GM21723 (cell line): Measurements from ENCODE around the gene CLBA1.
A peak's percentile ranks its signal among the peaks of the same experiment; 100 is the strongest.

Source experiments
- ATAC-seq: cut with Tn5 transposase; IDR thresholded peaks from one replicate; pipeline ENCODE4 v1.9.1; 2021; ENCODE audit warnings: mild to moderate bottlenecking, moderate library complexity; ENCODE audit not compliant: unreplicated experiment

Gene CLBA1

DNA sequence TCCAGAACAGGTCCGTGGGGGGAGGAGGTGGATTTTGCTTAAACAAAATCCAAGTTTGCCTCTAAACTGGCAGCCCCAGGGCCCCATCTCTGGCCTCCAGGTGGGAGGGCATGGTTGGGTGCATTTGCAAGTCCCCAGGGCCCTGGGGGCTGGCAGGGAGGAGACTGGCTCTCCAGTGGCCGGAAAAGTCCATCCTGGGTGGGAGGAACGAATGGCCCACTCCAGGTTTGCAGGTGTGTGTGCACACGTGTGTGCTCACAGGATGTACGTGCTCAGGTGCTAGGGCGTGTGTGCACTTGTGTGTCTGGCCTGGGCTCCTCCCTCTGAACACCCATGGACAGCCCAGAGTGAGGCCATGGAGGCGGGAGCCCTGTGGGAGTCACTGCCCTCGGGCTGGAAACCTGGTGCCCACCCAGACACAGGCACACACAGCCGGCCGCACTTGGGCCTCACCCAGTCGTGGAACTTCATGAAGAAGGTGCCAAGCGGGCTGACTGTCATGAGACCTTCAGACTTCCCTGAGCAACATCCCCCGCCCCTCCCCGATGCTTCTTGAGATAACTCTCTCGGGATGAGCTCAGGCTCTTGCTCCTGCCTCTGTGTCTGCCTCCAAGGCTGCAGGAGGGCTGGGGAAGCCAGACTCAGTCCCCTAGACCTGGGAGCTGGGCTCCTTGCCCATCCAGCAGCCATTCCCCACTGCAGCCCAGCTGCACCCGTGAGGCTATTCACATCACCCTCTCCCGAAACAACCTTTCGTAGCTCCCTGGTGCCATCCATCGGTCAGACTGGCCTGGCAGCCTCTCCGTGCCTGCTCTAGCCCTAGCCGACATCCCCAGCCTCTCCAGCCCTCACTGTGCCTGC, 16.8 kb upstream of the CLBA1 start:
- ATAC-seq, result no peak

DNA sequence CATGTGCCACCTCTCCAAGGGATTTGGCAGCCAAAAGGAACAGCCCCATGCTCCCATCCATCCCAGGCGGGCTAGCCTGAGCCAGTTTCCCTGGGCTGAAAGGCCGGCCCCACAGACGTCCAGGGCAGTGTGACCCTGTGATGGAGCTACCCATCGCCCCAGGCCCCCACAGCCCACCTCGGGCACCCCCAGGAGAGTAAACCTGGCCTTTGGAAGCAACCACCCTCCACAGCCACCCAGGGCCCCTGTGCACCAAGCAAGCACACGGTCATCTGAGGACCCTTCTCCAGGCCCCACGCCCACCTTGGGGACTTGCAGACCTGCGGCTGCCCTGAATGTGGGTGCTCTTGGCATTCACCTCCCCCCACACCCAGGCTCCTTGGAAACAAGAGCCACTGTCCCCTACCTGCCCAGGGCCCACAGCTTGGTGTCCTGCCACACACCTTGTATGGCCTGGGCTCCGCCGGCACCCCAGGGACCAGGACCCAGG, 15.8 kb upstream of the CLBA1 start:
- no peak for ATAC-seq

DNA sequence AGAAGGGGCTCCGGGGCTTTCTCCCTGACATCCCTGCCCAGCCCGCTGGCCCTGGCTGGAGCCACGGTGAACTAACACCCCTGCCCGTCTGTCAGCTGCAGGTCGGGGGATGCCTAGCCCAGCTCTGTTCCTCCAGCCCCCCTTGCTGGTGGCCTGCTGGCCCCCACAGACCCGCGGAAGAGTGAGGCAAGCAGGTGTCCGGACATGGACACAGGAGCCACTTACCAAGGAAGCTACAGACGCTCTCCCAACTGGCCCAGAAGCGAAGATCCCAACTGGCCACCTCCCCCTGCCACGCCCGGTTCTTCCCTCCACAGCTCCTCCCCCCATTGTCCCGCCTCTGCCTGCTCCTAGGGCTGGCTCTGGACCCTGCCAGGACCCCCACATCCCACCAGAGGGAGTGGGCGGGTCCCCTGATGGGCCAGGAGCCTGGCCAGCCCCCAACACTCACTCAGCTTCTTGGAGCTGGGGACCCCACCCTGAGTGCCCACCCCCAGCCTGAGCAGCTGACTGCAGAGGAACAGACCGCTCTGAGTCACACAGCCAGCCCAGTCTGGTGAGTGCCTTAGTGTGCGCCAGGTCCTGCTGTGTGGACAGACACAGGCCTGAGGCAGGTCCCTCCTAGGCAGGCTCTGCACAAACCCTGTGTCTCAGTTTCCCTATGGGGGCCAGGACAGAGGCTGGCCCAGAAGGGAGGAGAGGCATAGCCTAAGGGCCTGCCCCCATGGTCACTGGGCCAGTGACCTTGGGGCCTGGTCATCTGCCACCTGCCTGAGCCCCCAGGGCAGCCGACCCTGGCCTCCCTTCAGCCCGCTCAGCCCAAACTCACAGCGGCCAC, 15.1 kb upstream of the CLBA1 start:
- no peak for ATAC-seq

DNA sequence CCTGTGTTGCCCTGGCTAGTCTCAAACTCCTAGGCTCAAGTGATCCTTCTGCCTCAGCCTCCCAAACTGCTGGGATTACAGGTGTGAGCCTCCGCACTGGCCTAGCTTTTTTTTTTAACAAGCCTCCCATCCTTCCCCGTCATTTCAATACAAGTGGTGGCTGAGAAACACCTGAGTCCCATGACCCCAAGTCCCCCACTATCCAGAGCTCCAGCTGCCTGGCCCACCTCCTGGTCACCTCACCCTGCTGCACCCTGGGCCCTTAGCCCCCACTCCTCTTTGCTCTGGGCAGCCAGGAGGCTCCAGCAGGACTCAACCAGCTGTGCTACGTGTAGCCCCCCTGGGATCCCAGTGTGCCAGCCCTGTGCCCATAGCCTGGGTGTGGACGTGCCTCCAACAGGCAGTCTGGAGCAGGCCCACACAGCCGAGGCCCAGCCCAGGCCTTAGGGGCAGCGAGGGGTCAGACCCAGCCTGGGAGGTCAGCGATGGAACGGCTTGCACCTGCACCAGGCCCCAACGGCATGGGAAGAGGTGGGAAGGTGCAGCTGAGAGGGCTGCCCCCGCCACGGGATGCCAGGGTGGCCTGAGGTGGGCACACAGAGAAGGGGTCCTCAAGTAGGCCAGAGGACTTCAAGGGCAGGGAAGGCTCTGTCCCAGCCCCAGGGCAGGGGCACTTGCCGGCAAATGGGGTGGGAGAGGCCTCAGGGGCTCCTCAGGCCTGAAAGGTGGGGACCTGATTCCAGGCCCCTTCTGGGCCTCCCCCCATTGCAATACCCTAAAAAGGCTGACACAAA, 13.9 kb upstream of the CLBA1 start:
- no peak for ATAC-seq

DNA sequence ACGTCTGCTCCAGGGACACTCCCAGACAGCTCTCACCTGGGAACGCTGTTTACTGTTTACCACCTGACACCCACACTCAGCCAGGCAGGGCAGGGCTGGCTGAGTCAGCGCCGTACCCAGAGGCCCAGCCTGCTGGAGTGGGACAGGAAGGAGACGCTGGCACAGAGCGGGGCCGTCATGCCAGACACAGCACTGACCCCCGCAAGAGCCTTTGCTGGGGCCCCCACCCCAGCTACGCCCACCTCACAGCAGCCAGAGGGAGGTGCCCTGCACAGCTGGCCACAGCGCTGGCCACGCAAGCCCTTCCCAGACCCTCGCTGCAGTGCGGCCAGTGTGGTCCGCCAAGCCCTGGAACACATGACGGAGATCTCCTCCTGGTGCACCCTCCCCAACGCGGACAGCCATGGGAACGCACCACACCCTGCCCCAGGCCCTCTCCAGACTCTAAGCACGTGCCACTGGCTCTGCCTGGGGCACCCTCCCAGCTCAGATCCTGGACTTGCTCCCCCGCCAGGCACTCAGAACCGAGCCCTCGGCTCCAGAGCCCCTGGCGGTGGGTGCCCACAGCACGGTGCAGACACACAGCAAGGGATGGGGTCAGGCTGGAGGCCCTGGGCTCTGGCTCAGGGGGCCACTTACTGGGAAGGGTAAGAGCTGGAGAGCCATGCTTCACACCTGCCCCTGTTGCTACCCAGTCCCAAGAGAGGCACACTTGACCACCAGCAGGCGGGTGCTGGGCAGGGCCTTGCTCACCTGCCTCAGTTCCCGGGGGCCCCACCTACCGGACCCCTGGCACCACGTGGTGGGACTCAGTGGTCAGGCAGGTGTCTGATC, 13.1 kb upstream of the CLBA1 start:
- ATAC-seq, result no peak

DNA sequence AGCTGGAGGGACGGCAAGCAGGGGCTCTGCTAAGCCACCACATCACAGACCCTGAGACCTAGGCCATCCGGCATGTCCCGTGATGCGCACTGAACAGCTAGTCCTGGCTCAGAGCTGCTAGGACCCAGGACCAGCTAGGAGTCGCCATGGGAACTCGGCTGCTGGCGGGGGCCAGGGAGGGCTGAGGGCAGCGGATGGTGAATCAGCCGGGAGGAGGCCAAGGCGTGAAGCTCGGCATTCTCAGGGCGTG, 12.5 kb upstream of the CLBA1 start:
- ATAC-seq, result no peak

DNA sequence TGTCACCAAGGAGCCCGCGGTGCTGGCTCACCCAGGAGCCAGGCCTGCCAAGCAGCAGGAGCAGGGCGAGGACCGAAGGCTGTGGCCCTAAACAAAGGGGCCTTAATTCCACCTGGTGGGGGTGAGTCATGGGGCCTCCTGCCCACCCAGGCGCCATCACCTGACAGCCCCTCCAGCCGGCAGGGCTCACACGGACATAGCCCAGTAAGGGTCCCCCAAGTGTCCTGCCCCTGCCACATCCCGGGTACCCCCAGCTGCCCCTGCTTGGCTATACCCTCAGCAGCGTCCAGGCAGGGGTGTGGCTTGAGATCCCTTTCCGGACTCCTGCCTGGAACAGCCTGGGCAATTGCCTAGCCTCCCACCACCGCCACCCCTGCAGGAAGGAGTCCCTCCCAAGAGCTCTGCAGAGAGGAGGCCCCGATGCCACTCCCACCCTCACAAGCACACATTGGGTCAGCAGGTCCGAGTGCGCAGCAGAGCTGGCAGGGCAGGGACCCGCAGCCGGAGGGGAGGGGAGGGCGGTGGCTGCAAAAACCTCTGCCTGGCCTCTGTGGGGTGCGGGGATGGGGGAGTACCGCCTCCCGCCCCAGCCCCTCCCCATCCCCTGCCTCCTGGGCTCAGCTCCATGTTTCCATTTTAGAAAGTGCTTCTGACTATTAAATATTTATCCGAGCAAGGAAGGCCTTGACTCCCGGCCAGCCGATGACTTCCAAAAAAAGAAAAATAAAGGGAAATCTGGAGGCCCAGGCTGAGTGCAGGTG, 12.0 kb upstream of the CLBA1 start:
- ATAC-seq, result no peak

DNA sequence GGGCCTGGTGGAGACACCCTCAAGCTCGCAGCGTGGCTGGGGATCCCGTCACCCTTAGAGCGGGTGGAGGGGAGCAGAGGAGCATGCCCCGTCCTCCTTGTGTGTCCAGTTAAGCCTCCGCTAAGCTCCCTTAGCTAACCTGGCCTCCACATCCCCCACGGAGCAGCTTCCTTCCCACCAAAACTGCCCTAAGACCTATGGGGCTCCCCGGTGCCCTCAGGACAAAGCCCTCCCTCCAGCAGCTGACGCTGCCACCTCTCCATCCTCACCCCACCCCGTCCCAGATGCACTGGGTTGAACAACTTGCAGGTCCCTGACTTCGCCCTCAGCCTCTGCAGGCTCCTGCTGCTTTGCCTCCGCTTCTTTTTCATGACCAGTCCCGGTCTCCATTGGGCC, 11.4 kb upstream of the CLBA1 start:
- ATAC-seq, result no peak

DNA sequence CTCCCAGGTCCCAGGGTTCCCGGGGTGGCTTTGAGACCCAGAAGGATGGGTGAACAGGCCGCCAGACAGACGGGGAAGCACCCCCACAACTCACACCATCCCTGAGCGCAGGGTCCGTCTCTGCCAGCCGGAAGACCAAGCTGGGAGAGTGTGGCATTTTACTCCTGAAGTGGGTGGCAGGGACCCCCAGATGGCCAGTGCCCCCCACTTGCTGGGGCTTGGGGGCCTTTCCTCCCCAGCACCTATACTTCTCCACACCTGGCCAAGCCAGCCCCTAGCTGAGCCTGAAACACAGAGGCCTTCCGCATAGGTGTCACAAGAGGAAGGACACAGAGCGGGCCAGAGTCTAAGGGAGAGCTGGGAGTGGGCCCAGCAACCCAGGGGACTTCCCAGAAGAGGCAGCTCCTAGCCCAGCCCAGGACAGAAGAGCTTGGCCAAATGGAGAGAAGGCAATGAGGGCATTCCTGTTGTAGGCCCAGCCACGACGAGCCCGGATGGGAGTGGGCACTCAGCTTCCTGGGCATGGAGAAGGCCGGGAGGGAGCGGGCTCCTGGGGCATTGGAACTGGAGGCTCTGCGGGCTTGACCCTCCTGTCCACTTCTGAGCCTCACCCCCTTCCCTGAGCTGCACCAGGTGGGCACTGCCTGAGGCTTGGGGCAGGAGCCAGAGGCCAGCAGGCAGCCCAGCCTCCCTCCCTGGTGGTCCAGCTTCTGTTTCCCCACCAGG, 10.8 kb upstream of the CLBA1 start:
- ATAC-seq, result no peak

DNA sequence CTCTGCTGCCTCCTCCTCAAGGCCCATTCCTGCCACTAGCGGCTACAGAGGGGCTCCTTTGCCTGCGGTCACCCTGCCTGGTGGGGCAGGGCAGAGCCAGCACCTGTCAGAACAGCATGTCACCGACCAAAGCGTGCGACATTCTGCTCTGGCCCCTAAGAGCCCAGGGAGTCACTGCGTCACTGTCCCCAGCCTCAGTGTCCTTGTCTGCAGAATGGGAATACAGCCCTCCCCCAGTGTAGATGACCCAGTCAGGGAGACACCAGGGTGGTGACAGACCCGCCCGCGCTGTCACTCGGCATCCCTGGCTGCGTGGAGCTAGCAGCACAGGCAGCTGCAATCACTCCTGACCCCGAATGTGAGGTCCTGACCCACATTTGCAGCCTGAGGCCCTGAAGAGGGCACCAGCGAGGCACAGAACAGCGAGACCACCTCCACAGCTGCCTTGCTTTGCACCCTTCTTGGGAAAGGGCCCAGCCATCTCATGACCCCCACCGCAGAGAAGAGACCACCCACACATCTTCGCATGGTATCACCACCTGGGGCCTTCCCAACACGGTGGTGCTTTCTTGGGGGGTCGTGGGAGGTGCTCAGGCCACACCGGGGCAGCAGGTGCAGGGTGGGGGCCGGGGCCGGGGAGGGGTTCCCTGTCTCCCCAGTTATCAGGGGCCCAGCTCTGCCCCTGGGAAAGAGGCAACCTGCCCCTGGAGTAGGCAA, 9.9 kb upstream of the CLBA1 start:
- ATAC-seq, result no peak

DNA sequence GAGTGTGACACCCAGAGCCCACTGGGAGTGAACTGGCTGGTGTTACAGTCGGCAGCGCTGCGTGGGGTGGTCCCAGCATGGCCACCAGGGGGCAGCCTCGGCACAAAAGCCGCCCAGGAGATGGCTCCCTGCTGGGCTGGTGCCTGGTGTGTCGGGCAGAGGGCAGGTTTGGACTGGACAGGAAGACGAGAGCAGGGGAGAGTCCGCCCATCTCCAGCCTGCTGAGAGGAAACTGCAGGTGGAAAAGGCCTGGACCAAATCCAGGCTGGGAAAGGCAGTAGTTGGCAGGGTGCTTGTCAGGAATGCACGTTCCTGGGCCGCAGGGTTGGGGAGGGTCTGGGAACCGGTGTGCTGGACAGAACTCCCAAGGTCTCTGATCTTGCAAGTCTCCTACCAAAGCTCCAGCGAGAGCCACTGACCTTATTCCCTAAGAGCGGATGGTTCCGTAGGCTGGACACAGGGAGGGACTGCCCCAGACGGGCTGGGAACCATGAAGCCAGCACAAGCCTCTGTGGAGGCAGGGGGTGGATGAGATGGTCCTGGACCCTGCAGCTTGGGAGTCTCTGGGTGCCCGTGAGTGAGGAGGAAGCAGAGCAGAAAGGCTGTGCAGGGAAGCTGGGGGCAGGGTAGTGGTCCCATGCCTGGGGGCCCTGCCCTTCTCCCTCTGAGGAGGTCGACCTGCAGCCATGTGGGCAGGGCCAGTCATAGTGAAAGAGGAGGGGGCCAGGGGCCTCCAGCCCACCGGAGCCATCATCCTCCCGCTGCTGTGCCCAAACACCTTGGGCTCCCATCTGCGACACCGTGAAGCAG, 9.2 kb upstream of the CLBA1 start:
- ATAC-seq, result peak; percentile 49

DNA sequence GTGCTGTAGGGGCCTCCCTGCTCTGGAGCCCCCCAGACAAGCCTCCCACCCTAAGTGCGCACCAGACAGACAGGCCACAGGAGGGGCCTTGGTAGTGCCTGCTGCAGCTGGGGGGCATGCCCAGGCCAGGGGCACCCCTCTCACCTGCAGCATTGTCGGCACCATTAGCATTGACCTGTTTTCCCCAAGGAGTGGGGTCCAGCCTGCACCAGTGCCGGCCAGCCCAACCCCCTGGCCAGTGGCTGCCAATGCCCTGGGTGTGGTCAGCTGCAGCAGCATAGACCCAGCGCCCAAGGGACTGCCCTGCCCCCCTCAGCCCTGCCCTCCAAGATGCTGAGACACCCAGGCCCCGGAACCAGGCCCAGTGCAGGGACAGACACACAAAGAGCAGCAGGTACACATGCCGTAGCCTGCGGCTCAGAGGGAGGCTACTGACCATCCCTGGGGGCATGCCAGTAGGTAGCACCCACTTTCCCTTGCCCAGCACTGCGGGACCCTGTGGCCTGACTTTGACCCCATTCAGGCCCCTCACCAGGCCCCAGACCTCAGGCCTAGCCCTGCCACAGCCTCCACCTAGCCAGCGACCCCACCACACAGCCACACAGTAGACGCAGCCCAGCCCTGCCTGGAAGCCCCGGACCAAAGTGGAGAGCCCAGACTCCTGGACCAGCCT, 8.4 kb upstream of the CLBA1 start:
- no peak for ATAC-seq

DNA sequence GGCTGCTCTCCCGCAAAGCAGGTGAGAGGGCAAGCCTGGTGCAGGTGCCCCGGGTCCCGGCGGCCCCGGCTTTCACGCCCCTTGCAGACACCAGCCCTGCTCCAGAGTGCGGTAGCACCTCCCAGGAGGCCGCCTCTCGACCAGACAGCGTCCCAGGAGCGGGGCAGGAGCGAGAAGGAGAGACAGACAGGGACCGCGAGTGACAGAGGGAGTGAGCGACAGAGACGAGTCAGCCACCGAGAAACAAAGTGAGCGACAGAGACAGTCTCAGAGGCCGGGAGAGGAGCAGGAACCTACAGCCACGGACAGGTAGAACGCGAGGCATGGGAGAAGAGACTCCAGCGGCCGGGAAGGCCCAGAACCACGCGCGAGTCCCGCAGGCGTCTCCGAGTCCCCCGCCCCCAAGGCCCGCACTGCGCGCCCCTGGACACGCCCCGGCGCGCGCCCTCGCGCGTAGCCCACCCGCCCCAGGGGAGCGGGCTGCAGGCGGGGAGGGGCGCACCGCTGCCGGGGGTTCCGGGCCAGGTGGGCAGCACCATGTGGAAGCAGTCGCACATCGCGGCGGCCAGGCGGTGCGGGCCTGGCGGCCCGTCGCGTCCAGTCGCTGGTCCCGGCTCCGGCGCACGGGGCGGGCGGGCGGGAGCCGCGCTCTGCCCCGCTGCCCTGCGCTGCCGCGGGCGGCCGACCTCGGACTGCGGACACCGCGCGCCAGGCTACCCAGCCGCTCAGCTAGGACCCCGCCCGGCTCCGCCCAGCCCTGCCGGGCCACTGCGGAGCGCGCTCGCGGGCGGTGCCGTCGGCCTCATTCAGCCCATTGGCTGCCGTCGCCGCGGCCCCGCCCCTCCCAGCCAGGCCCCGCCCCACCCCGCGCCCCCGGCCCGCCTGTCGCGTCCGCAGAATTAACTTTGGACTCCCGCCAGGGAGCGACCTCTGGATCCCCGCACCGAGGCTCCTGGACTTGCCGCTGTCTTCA, 7.6 kb upstream of the CLBA1 start, which contains the start of gene AHNAK2:
Gene AHNAK2 (minus strand): TSS at position 694 of the 973 bp plus-strand sequence. CDS start 137 bp downstream, at position 557.
- ATAC-seq, result no peak

DNA sequence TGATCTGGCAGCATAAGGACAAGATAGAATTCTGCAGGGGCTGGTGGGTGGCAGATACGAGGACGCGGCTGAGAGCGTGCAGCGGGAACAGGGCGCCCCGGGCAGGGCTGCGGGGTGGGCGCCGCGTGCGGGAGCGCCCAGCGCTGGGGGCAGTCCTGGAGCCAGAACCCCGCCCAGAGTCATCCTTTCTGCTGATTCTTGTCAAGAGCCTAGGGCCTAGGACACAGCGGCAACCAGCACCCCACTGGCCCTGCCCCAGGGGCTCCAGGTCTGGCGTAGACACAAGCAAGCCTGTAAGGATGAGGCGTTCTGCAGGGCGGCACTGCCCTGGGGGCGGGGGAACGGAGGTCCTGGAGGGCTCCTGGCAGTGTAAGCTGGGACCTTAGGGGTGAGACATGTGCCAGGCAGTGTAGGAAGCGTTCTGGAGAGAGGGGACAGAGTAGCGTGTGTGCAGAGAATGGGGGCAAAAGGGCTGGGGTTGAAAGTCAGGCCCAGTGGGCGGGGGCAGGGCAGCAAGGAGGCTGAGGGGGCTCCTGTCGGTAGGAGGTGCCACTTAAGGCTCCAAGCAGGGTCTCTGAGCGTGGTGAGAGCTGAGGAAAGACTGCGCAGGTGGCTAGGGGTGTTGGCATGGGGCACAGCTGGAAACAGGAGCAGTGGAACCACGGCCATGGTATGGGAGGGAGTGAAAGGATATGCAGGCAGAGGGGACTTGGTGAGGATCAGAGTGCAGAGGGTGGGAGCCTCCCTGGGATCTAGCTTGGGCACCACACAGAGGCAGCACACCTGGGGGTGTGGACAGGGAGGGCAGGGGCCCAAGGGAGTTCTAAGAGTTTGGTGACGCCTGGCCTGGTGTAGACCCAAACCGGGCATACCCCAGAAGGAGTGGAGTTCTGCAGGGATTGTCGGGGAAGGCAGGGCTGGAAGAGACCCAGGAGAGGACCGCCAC, 6.6 kb upstream of the CLBA1 start:
- no peak for ATAC-seq
